ENCODE results near the gene BBS7. TPM values are rescaled to one million over a fixed set of nuclear protein-coding genes. Genes with fewer than 3 reads are reported as not detected.

The BBS7 gene
- 39.3 TPM for polyA plus RNA-seq (2013, experiment 1 of 4)
- polyA plus RNA-seq (2013, experiment 2 of 4): 26.8 TPM
- 25.6 TPM for polyA plus RNA-seq (2013, experiment 3 of 4)
- polyA plus RNA-seq (2013, experiment 4 of 4): 24.8 TPM

GRCh38 chr4:121869841-121870822, at the start of gene BBS7:
Gene BBS7 (minus strand): TSS chr4:121870474. CDS start chr4:121870313, 161 bp downstream.
- peak within 1 kb of the TSS; percentile 80 for H3K4me3 ChIP-seq (ENCODE audit: insufficient read depth, low read depth, low read length)
- no peaks in the 10 kb centered on the region for H3K9me3 ChIP-seq (ENCODE audit: control insufficient read depth, low read length)
- 0 to 1% methylated on average over 58 of the region's 58 CpGs for WGBS, 2 experiments
- H3K36me3 ChIP-seq (ENCODE audit: control insufficient read depth, insufficient read depth, low read length): peaks cover 7% of the 10 kb centered on the region
- no peaks in the 10 kb centered on the region for H3K27me3 ChIP-seq (ENCODE audit: control insufficient read depth, insufficient read depth, low read length, poor library complexity, severe bottlenecking)
- peak within 1 kb of the TSS; percentile 87 for H3K27ac ChIP-seq (ENCODE audit: insufficient read depth, low read depth, low read length, poor library complexity, severe bottlenecking)
- no peaks in the 10 kb centered on the region for H3K4me1 ChIP-seq (ENCODE audit: control insufficient read depth, insufficient read depth, low read length)

DNA sequence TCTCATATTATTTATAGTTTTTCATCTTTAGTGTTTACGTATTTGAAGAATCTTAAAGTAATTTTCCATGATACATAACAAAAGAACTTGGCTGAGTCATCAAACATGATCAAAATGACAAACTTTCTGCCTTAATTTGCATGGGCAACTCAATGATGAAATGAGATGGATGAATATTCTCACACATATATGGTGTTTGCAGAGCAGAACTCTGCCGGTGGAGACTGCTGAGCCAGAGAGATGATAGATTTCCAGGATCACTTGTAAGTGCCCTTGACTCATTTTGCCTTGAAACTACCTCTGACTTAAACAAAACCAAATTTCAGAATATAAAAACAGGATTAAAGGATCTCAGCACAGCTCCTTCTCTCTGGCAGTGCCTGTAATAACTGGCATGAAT, 43.4 kb upstream of the BBS7 start:
- H3K4me3 ChIP-seq (ENCODE audit: insufficient read depth, low read depth, low read length): no peak overlapping the region
- no peaks in the 10 kb centered on the region for H3K36me3 ChIP-seq (ENCODE audit: control insufficient read depth, insufficient read depth, low read length)
- WGBS, 2 experiments: 98 to 100% methylated on average over 2 of the region's 2 CpGs
- H3K27me3 ChIP-seq (ENCODE audit: control insufficient read depth, insufficient read depth, low read length, poor library complexity, severe bottlenecking): no peaks in the 10 kb centered on the region
- H3K9me3 ChIP-seq (ENCODE audit: control insufficient read depth, low read length): no peaks in the 10 kb centered on the region
- H3K4me1 ChIP-seq (ENCODE audit: control insufficient read depth, insufficient read depth, low read length): no peaks in the 10 kb centered on the region
- no peak overlapping the region for H3K27ac ChIP-seq (ENCODE audit: insufficient read depth, low read depth, low read length, poor library complexity, severe bottlenecking)

DNA sequence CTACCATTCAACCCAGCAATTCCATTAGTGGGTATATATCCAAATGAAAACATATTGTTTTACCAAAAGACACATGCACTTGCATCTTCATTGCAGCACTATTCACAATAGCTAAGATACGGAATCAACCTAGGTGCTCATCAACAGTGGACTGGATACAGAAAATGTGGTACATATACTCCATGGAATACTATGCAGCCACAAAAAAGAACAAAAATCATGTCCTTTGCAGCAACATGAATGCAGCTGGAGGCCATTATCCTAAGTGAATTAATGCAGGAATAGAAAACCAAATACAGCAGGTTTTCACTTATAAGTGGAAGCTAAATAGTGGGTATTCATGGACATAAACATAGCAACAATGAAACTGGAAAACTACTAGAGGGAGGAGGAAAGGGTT, 38.1 kb upstream of the BBS7 start:
- no peak overlapping the region for H3K4me3 ChIP-seq (ENCODE audit: insufficient read depth, low read depth, low read length)
- no peaks in the 10 kb centered on the region for H3K36me3 ChIP-seq (ENCODE audit: control insufficient read depth, insufficient read depth, low read length)
- WGBS, 2 experiments: 67 to 100% methylated on average over 1 of the region's 1 CpG
- no peaks in the 10 kb centered on the region for H3K27me3 ChIP-seq (ENCODE audit: control insufficient read depth, insufficient read depth, low read length, poor library complexity, severe bottlenecking)
- no peaks in the 10 kb centered on the region for H3K4me1 ChIP-seq (ENCODE audit: control insufficient read depth, insufficient read depth, low read length)
- H3K9me3 ChIP-seq (ENCODE audit: control insufficient read depth, low read length): no peaks in the 10 kb centered on the region
- no peak overlapping the region for H3K27ac ChIP-seq (ENCODE audit: insufficient read depth, low read depth, low read length, poor library complexity, severe bottlenecking)

- H3K4me1 ChIP-seq (ENCODE audit: control insufficient read depth, insufficient read depth, low read length): no peaks in the 10 kb centered on the region
- H3K4me3 ChIP-seq (ENCODE audit: insufficient read depth, low read depth, low read length): no peak overlapping the region
- H3K9me3 ChIP-seq (ENCODE audit: control insufficient read depth, low read length): no peaks in the 10 kb centered on the region
- H3K27ac ChIP-seq (ENCODE audit: insufficient read depth, low read depth, low read length, poor library complexity, severe bottlenecking): no peak overlapping the region
- 70 to 74% methylated on average over 4 of the region's 4 CpGs for WGBS, 2 experiments
- no peaks in the 10 kb centered on the region for H3K27me3 ChIP-seq (ENCODE audit: control insufficient read depth, insufficient read depth, low read length, poor library complexity, severe bottlenecking)
- H3K36me3 ChIP-seq (ENCODE audit: control insufficient read depth, insufficient read depth, low read length): no peaks in the 10 kb centered on the region
Observed at GRCh38 chr4:121900132-121900983, 30.1 kb upstream of the BBS7 start.

- H3K4me3 ChIP-seq (ENCODE audit: insufficient read depth, low read depth, low read length): no peak overlapping the region
- H3K36me3 ChIP-seq (ENCODE audit: control insufficient read depth, insufficient read depth, low read length): no peaks in the 10 kb centered on the region
- no peaks in the 10 kb centered on the region for H3K9me3 ChIP-seq (ENCODE audit: control insufficient read depth, low read length)
- H3K4me1 ChIP-seq (ENCODE audit: control insufficient read depth, insufficient read depth, low read length): no peaks in the 10 kb centered on the region
- no peaks in the 10 kb centered on the region for H3K27me3 ChIP-seq (ENCODE audit: control insufficient read depth, insufficient read depth, low read length, poor library complexity, severe bottlenecking)
- WGBS, 2 experiments: 37 to 40% methylated on average over 6 of the region's 6 CpGs
- H3K27ac ChIP-seq (ENCODE audit: insufficient read depth, low read depth, low read length, poor library complexity, severe bottlenecking): no peak overlapping the region
Observed at GRCh38 chr4:121898150-121898549, 27.9 kb upstream of the BBS7 start.

- no peaks in the 10 kb centered on the region for H3K27me3 ChIP-seq (ENCODE audit: control insufficient read depth, insufficient read depth, low read length, poor library complexity, severe bottlenecking)
- no peak overlapping the region for H3K27ac ChIP-seq (ENCODE audit: insufficient read depth, low read depth, low read length, poor library complexity, severe bottlenecking)
- no peaks in the 10 kb centered on the region for H3K36me3 ChIP-seq (ENCODE audit: control insufficient read depth, insufficient read depth, low read length)
- 94 to 100% methylated on average over 1 of the region's 1 CpG for WGBS, 2 experiments
- H3K4me1 ChIP-seq (ENCODE audit: control insufficient read depth, insufficient read depth, low read length): no peaks in the 10 kb centered on the region
- no peak overlapping the region for H3K4me3 ChIP-seq (ENCODE audit: insufficient read depth, low read depth, low read length)
- H3K9me3 ChIP-seq (ENCODE audit: control insufficient read depth, low read length): no peaks in the 10 kb centered on the region
Observed at GRCh38 chr4:121888134-121888533, 17.9 kb upstream of the BBS7 start.

DNA sequence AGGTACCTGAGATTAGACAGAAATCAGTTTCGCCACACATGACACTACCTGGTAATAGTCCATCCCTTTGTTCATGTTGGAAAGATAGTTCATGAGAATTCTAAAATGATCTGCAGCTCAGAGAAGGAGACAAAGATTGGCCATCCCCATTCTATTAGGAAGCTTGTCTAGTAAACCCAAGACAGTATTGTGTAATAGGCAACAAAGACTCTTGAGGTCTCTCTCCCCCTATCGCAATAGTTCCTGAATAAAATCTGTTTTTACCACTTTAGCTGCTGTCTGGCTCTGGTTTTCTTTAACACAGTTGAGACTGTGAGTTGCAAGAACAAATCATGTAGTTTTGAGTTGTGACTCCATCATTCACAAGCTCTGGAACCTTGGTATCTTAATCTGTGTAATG, 14.8 kb upstream of the BBS7 start:
- H3K4me1 ChIP-seq (ENCODE audit: control insufficient read depth, insufficient read depth, low read length): no peaks in the 10 kb centered on the region
- H3K9me3 ChIP-seq (ENCODE audit: control insufficient read depth, low read length): no peaks in the 10 kb centered on the region
- H3K4me3 ChIP-seq (ENCODE audit: insufficient read depth, low read depth, low read length): no peak overlapping the region
- no peaks in the 10 kb centered on the region for H3K36me3 ChIP-seq (ENCODE audit: control insufficient read depth, insufficient read depth, low read length)
- 95 to 100% methylated on average over 2 of the region's 2 CpGs for WGBS, 2 experiments
- no peaks in the 10 kb centered on the region for H3K27me3 ChIP-seq (ENCODE audit: control insufficient read depth, insufficient read depth, low read length, poor library complexity, severe bottlenecking)
- no peak overlapping the region for H3K27ac ChIP-seq (ENCODE audit: insufficient read depth, low read depth, low read length, poor library complexity, severe bottlenecking)

DNA sequence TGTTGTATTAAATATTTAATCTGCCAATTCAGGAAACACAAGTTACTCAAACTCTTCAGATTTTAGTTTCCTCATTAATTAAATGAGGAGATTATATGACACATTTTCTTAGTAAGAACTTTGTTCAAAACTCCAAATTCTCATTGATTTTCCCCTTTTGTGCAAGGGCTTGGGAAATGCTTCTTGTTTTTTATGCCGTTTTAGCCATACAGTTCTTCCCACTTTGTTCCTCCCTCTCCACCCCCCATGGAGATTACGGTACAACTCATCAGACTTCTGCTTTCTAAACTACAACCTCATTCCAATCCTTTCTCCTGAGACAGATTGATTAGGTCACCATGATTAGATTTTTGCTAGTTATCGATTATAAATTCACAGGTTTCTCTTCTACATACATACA, 10.9 kb upstream of the BBS7 start:
- Histone ChIP-seq H3K4me3 (ENCODE audit: insufficient read depth, low read depth, low read length) (no peak overlapping the region), H3K9me3 (ENCODE audit: control insufficient read depth, low read length) (no peaks in the 10 kb centered on the region), H3K27ac (ENCODE audit: insufficient read depth, low read depth, low read length, poor library complexity, severe bottlenecking) (no peak overlapping the region), H3K27me3 (ENCODE audit: control insufficient read depth, insufficient read depth, low read length, poor library complexity, severe bottlenecking) (no peaks in the 10 kb centered on the region), H3K4me1 (ENCODE audit: control insufficient read depth, insufficient read depth, low read length) (no peaks in the 10 kb centered on the region), H3K36me3 (ENCODE audit: control insufficient read depth, insufficient read depth, low read length) (no peaks in the 10 kb centered on the region)
- 78% methylated on average over 3 of the region's 3 CpGs for whole genome bisulfite sequencing, 2 experiments

DNA sequence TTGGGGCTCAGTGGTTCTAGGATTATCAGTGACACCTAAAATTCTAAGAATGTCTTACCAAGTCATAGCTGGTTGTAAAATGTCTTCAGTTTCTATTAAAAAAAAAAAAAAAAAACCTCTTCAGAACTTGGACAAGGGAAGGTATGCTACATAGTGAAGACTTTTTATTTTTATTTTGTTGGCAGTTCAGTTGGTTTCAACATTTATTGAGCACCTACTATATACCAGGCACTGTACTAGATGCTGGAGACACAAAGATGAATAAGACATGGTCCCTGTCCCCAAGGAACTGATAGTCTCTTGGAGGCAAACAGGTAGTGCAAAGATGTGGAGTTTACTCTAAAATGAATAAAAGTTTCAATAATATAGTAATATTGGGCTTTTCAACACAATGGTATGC, 8.9 kb upstream of the BBS7 start:
- no peaks in the 10 kb centered on the region for H3K36me3 ChIP-seq (ENCODE audit: control insufficient read depth, insufficient read depth, low read length)
- H3K9me3 ChIP-seq (ENCODE audit: control insufficient read depth, low read length): no peaks in the 10 kb centered on the region
- no peaks in the 10 kb centered on the region for H3K27me3 ChIP-seq (ENCODE audit: control insufficient read depth, insufficient read depth, low read length, poor library complexity, severe bottlenecking)
- H3K4me3 ChIP-seq (ENCODE audit: insufficient read depth, low read depth, low read length): no peak overlapping the region
- no peaks in the 10 kb centered on the region for H3K4me1 ChIP-seq (ENCODE audit: control insufficient read depth, insufficient read depth, low read length)
- H3K27ac ChIP-seq (ENCODE audit: insufficient read depth, low read depth, low read length, poor library complexity, severe bottlenecking): no peak overlapping the region
